ENCODE data around the gene OMP. TPM values are rescaled to one million over a fixed set of nuclear protein-coding genes. Genes with fewer than 3 reads are reported as not detected.

The OMP gene
- total and polyA plus RNA-seq, 2 of the 13 experiments (the other 11 are each of a cell fraction or from before 2014, with no cell fraction given): not detected

- TF ChIP-seq, protein P1, sequence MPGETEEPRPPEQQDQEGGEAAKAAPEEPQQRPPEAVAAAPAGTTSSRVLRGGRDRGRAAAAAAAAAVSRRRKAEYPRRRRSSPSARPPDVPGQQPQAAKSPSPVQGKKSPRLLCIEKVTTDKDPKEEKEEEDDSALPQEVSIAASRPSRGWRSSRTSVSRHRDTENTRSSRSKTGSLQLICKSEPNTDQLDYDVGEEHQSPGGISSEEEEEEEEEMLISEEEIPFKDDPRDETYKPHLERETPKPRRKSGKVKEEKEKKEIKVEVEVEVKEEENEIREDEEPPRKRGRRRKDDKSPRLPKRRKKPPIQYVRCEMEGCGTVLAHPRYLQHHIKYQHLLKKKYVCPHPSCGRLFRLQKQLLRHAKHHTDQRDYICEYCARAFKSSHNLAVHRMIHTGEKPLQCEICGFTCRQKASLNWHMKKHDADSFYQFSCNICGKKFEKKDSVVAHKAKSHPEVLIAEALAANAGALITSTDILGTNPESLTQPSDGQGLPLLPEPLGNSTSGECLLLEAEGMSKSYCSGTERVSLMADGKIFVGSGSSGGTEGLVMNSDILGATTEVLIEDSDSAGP (CRISPR knock-in tag; IDR thresholded peaks at IDR 0.05; ENCODE audit: borderline replicate concordance): no peak
- TF ChIP-seq ZNF318 (CRISPR knock-in tag; IDR thresholded peaks at IDR 0.05) (no peak), ISX (CRISPR knock-in tag; conservative IDR thresholded peaks at IDR 0.05) (no peak), SOX6 (IDR thresholded peaks at IDR 0.05) (no peak), SOX6 (CRISPR knock-in tag; IDR thresholded peaks at IDR 0.05) (no peak), ZNF746 (CRISPR knock-in tag; IDR thresholded peaks at IDR 0.05) (no peak)
- TF ChIP-seq, protein P2, sequence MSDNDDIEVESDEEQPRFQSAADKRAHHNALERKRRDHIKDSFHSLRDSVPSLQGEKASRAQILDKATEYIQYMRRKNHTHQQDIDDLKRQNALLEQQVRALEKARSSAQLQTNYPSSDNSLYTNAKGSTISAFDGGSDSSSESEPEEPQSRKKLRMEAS (IDR thresholded peaks at IDR 0.05): no peak
- TF ChIP-seq, protein P3, sequence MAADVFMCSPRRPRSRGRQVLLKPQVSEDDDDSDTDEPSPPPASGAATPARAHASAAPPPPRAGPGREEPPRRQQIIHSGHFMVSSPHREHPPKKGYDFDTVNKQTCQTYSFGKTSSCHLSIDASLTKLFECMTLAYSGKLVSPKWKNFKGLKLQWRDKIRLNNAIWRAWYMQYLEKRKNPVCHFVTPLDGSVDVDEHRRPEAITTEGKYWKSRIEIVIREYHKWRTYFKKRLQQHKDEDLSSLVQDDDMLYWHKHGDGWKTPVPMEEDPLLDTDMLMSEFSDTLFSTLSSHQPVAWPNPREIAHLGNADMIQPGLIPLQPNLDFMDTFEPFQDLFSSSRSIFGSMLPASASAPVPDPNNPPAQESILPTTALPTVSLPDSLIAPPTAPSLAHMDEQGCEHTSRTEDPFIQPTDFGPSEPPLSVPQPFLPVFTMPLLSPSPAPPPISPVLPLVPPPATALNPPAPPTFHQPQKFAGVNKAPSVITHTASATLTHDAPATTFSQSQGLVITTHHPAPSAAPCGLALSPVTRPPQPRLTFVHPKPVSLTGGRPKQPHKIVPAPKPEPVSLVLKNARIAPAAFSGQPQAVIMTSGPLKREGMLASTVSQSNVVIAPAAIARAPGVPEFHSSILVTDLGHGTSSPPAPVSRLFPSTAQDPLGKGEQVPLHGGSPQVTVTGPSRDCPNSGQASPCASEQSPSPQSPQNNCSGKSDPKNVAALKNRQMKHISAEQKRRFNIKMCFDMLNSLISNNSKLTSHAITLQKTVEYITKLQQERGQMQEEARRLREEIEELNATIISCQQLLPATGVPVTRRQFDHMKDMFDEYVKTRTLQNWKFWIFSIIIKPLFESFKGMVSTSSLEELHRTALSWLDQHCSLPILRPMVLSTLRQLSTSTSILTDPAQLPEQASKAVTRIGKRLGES (CRISPR knock-in tag; IDR thresholded peaks at IDR 0.05; ENCODE audit: borderline replicate concordance): no peak
Observed at GRCh38 chr11:77081381-77081851, 21.2 kb upstream of the OMP start (continued).

All from HepG2 (cell line).